Naive thymus-derived CD4-positive, alpha-beta T cell (primary cell): ENCODE data around the gene OVAAL. TPM values are rescaled to one million over a fixed set of nuclear protein-coding genes. Genes with fewer than 3 reads are reported as not detected.

ENCODE experiments used
- ATAC-seq: fragments of 150-1000 bp; cut with Tn5 transposase; 2 replicates; pipeline ENCODE4 v1.10.0; 2021; ENCODE audit warnings: mild to moderate bottlenecking, moderate library complexity
- CTCF ChIA-PET: fragments of 350-600 bp; sonication (Branson Sonifier 250); formaldehyde crosslinking; loops from one replicate; lab custom pipeline; 2021; ENCODE audit warnings: antibody characterized with exemption; lab: Charles Lee
- POLR2A ChIA-PET: fragments of 350-600 bp; sonication (Branson Sonifier 250); formaldehyde crosslinking; loops from one replicate; lab custom pipeline; 2021; ENCODE audit warnings: antibody characterized with exemption, inconsistent platforms; lab: Charles Lee
- DNase-seq, 9 donors: peaks; one replicate each; pipeline versions ENCODE4 v3.0.0 to v3.0.0-alpha.2; 2020 to 2022; ENCODE audit warnings: mixed read lengths in 1 of 9
- H3K27ac ChIP-seq: one replicate; pipeline ENCODE4 v1.7.0; 2013; ENCODE audit warnings: mild to moderate bottlenecking, low read depth, low read length, moderate library complexity
- H3K27me3 ChIP-seq, 2 donors: one replicate each; pipeline ENCODE4 v1.7.0; 2013; ENCODE audit warnings: low read length in 2 of 2, mild to moderate bottlenecking in 2 of 2, moderate library complexity in 2 of 2; ENCODE audit not compliant: control insufficient read depth in 2 of 2, insufficient read depth in 2 of 2
- H3K36me3 ChIP-seq, 3 experiments: 1 replicate in 2 of 3; 2 replicates in 1 of 3; pipeline ENCODE4 v1.7.0; 2013; ENCODE audit warnings: low read length in 3 of 3, mild to moderate bottlenecking in 3 of 3, moderate library complexity in 1 of 3; ENCODE audit not compliant: insufficient read depth in 3 of 3, control insufficient read depth in 2 of 3
- H3K4me1 ChIP-seq, 2 donors: one replicate each; pipeline ENCODE4 v1.7.0; 2013; ENCODE audit warnings: low read length in 2 of 2, mild to moderate bottlenecking in 2 of 2, moderate library complexity in 1 of 2; ENCODE audit not compliant: control insufficient read depth in 2 of 2, insufficient read depth in 2 of 2
- H3K4me3 ChIP-seq: 2 replicates; pipeline ENCODE4 v1.7.0; 2013; ENCODE audit warnings: mild to moderate bottlenecking, low read length
- H3K9me3 ChIP-seq, 3 experiments: 1 replicate in 2 of 3; 2 replicates in 1 of 3; pipeline ENCODE4 v1.7.0; 2013; ENCODE audit warnings: low read length in 3 of 3; ENCODE audit not compliant: control insufficient read depth in 2 of 3
- H3K27ac Mint-ChIP-seq, 9 donors: one replicate each; pipeline ENCODE4 v1.8.0; 2020 to 2022; ENCODE audit warnings: mixed read lengths in 9 of 9, mild to moderate bottlenecking in 8 of 9, moderate library complexity in 5 of 9, inconsistent platforms in 2 of 9
- H3K27me3 Mint-ChIP-seq, 5 donors: one replicate each; pipeline ENCODE4 v1.8.0; 2021 to 2022; ENCODE audit warnings: mixed read lengths in 5 of 5, mild to moderate bottlenecking in 1 of 5
- H3K36me3 Mint-ChIP-seq, 5 donors: one replicate each; pipeline ENCODE4 v1.8.0; 2020 to 2022; ENCODE audit warnings: mixed read lengths in 5 of 5, mild to moderate bottlenecking in 3 of 5, inconsistent platforms in 1 of 5
- H3K4me1 Mint-ChIP-seq, 7 donors: one replicate each; pipeline ENCODE4 v1.8.0; 2020 to 2022; ENCODE audit warnings: mixed read lengths in 7 of 7, mild to moderate bottlenecking in 3 of 7, inconsistent platforms in 1 of 7
- H3K4me3 Mint-ChIP-seq, 10 donors: one replicate each; pipeline ENCODE4 v1.8.0; 2020 to 2022; ENCODE audit warnings: mild to moderate bottlenecking in 10 of 10, mixed read lengths in 10 of 10, moderate library complexity in 6 of 10, inconsistent platforms in 2 of 10
- H3K9me3 Mint-ChIP-seq, 11 donors: one replicate each; pipeline ENCODE4 v1.8.0; 2020 to 2022; ENCODE audit warnings: mixed read lengths in 11 of 11, mild to moderate bottlenecking in 4 of 11, inconsistent platforms in 1 of 11, moderate library complexity in 1 of 11
- intact Hi-C, 2 donors: fragments of 100-400 bp; cut with micrococcal nuclease; formaldehyde crosslinking; loops; one replicate each; pipeline ENCODE4 v1.15.1; 2023
- polyA plus RNA-seq, 2 donors: library from polyadenylated mRNA; unstranded; fragments of 300-500 nt; fragmentation: Illumina TruSeq; gene quantifications; one replicate each; pipeline ENCODE4 v1.2.3, GENCODE V29; 2021
- total RNA-seq, 6 experiments: library from RNA in 5 of 6; stranded (reverse) in 5 of 6; gene quantifications; 1 replicate in 5 of 6; 2 replicates in 1 of 6; pipeline ENCODE4 v1.2.3 and lab custom pipeline; 2021 to 2026

The OVAAL gene
- total and polyA plus RNA-seq, 7 experiments from 2014 or later = not detected

DNA sequence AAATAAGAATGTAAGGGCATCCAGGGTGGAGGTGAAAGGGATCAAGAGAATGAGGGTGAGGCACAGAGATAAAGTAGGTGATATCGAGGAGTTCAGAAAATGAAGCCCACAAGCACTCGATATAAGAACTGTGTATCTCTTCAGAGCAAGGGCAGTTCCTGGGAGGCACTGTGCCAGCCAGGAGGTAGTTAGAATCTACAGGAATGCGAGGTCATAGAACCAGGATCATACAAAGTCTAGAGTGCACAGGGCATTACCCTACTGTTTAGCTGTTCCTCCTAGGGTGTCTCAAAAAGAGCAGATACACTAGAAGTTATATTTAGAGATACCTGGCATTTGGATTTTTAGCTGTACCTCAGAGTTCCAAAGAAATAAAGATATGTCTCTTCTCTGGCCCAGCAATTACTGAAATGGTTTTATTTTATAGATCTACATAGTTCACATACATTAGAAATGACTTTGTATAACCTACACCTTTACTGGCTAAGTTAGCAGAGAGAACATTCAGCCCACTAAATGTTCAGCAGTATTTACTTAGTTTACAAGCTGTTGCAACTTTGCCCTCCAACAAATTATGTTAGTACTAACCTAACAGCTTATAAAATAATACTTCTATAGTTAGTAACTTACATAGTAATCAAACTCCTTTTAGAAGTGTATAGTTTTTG is 1.6 kb downstream of the OVAAL start:
- DNase-seq (no peak), ATAC-seq (no peak)
- Mint-ChIP-seq H3K27ac (no peak overlapping the region), H3K27me3 (peaks cover 5 to 28% (median 7%) of the 10 kb centered on the region in 5 donors), H3K4me3 (no peak overlapping the region), H3K4me1 (peaks cover 0 to 2% (median 0%) of the 10 kb centered on the region in 7 donors), H3K9me3 (peaks cover 0 to 4% (median 0%) of the 10 kb centered on the region in 11 donors), H3K36me3 (no peaks in the 10 kb centered on the region)
- intact Hi-C loops = no loop called here
- CTCF ChIA-PET = interaction anchor here (0.6 kb wide), 1 partner anchor 1631 kb away, joined by 5 read pairs; no protein-coding TSS in a partner anchor
- Histone ChIP-seq H3K4me3 (no peak overlapping the region), H3K27me3 (no peaks in the 10 kb centered on the region), H3K27ac (no peak overlapping the region), H3K36me3 (no peaks in the 10 kb centered on the region), H3K9me3 (no peaks in the 10 kb centered on the region), H3K4me1 (no peaks in the 10 kb centered on the region)
- POLR2A ChIA-PET = interaction anchor here (0.8 kb wide), 1 partner anchor 12 kb away, joined by 3 read pairs; no protein-coding TSS in a partner anchor

DNA sequence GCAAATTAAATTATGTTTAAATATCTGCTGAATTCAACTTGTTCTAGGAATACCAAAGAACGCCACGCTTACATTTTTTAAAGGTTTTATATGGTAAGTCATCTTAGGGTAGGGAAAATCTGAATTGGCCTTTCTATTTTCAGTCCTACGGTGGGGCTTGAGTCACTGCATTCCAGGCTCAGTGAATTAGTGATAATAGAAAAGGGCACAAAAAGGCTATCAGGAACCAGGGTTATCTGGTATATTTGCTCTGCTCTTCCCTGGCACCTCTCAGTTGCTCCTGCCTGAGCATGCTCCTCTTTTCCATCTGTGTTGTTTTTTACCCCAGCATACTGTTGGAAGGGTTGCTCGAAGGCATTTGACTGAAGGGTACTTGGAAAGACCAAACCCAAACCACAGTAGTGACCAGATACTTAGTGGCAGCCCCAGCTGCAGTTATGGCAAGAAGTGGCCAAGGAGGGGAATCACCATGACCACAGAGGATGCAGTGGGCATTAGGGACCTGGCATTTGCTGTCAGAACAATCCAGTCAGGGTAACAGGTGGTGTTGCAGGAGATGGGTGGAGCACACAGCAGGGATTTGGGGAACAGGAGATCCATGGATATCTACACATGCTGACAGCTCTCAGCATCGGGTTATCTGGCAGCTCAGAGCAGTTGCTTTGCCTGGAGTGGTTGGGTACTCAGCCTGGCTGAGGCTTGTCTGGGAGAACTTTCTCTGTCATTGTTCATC is 2.3 kb downstream of the OVAAL start:
- intact Hi-C loops = no loop called here
- no peaks in the 10 kb centered on the region for H3K27me3 ChIP-seq
- CTCF ChIA-PET = no interaction called here
- peaks cover 0 to 4% (median 0%) of the 10 kb centered on the region in 11 donors for H3K9me3 Mint-ChIP-seq
- H3K4me1 ChIP-seq = no peaks in the 10 kb centered on the region
- H3K27ac Mint-ChIP-seq = no peak overlapping the region
- H3K27ac ChIP-seq = no peak overlapping the region
- no peak overlapping the region for H3K4me3 ChIP-seq
- H3K4me1 Mint-ChIP-seq = peaks cover 0 to 2% (median 0%) of the 10 kb centered on the region in 7 donors
- H3K4me3 Mint-ChIP-seq = no peak overlapping the region
- POLR2A ChIA-PET = interaction anchor here (0.8 kb wide), 1 partner anchor 13 kb away, joined by 3 read pairs; no protein-coding TSS in a partner anchor
- no peaks in the 10 kb centered on the region for H3K9me3 ChIP-seq
- no peak for ATAC-seq
- peaks cover 5 to 26% (median 7%) of the 10 kb centered on the region in 5 donors for H3K27me3 Mint-ChIP-seq
- no peak for DNase-seq
- no peaks in the 10 kb centered on the region for H3K36me3 Mint-ChIP-seq
- no peaks in the 10 kb centered on the region for H3K36me3 ChIP-seq

DNA sequence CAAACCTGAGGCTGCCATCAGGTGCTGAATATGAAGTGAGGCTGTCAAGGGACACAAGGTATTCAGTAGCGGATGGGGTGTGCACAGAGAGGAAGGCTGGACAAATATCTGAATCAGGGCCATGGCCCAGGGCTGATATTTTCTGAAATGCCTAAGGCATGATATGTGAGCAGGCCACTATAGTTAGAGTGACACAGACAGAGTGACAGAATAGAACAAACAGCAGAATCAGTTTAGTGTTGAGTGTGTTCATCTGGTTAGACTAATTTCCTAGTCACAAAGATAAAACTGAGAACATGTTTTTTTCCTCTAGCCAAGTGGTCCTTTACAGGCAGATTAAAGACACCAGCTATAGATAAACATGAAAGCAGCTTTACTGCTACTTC is 3.9 kb downstream of the OVAAL start:
- POLR2A ChIA-PET = no interaction called here
- DNase-seq (no peak), ATAC-seq (no peak)
- H3K4me3 ChIP-seq = no peak overlapping the region
- H3K4me1 ChIP-seq = no peaks in the 10 kb centered on the region
- Mint-ChIP-seq H3K9me3 (peaks cover 0 to 4% (median 0%) of the 10 kb centered on the region in 11 donors), H3K27me3 (peaks cover 7 to 23% (median 12%) of the 10 kb centered on the region in 5 donors), H3K36me3 (no peaks in the 10 kb centered on the region), H3K4me1 (peaks cover 0 to 2% (median 0%) of the 10 kb centered on the region in 7 donors), H3K27ac (no peak overlapping the region), H3K4me3 (no peak overlapping the region)
- no peaks in the 10 kb centered on the region for H3K9me3 ChIP-seq
- intact Hi-C loops = no loop called here
- H3K27ac ChIP-seq = no peak overlapping the region
- H3K27me3 ChIP-seq = no peaks in the 10 kb centered on the region
- CTCF ChIA-PET = no interaction called here
- no peaks in the 10 kb centered on the region for H3K36me3 ChIP-seq

DNA sequence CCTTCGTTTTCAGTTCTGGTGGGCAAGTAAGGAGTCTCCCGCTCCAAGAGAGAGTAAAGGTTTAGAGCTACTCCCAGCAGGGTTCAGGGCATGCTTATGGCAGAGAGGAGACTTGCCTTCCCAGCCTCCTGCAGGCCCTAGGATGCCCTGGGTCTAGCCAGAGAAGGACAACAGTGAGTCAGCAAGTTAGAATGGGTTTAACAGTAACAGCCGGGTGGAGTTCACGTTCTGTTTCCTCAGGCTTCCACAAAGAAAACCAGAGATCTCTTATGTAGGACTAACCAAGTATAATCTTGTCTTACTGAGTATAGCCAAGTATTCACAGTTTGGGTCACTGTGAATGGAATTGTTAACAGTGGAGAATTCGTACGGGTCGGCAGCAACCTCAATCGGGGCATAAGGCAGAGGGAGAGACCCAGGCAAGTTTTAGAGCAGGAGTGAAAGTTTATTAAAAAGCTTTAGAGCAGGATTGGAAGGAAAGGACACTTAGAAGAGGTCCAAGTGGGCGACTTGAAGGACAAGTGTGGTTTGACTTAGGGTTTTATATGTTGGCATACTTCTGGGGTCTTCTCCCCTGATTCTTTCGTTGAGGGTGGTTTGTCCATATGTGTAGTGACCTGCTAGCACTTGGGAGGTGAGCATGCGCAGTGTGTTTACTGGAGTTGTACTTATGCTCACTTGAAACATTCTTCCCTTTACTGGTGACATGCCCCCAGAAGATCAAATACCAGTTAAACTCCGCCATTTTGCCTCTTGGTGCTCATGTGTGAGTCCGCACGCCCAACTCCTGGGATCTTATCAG is 4.5 kb downstream of the OVAAL start:
- peaks cover 7 to 27% (median 13%) of the 10 kb centered on the region in 5 donors for H3K27me3 Mint-ChIP-seq
- H3K36me3 Mint-ChIP-seq = no peaks in the 10 kb centered on the region
- peaks cover 0 to 2% (median 0%) of the 10 kb centered on the region in 7 donors for H3K4me1 Mint-ChIP-seq
- H3K27ac Mint-ChIP-seq = no peak overlapping the region
- H3K36me3 ChIP-seq = no peaks in the 10 kb centered on the region
- CTCF ChIA-PET = no interaction called here
- POLR2A ChIA-PET = no interaction called here
- no peak overlapping the region for H3K4me3 ChIP-seq
- no peaks in the 10 kb centered on the region for H3K9me3 ChIP-seq
- intact Hi-C loops = no loop called here
- no peak overlapping the region for H3K4me3 Mint-ChIP-seq
- H3K27ac ChIP-seq = no peak overlapping the region
- no peaks in the 10 kb centered on the region for H3K27me3 ChIP-seq
- H3K4me1 ChIP-seq = no peaks in the 10 kb centered on the region
- H3K9me3 Mint-ChIP-seq = peaks cover 0 to 4% (median 0%) of the 10 kb centered on the region in 11 donors
- no peak for DNase-seq
- ATAC-seq = no peak

DNA sequence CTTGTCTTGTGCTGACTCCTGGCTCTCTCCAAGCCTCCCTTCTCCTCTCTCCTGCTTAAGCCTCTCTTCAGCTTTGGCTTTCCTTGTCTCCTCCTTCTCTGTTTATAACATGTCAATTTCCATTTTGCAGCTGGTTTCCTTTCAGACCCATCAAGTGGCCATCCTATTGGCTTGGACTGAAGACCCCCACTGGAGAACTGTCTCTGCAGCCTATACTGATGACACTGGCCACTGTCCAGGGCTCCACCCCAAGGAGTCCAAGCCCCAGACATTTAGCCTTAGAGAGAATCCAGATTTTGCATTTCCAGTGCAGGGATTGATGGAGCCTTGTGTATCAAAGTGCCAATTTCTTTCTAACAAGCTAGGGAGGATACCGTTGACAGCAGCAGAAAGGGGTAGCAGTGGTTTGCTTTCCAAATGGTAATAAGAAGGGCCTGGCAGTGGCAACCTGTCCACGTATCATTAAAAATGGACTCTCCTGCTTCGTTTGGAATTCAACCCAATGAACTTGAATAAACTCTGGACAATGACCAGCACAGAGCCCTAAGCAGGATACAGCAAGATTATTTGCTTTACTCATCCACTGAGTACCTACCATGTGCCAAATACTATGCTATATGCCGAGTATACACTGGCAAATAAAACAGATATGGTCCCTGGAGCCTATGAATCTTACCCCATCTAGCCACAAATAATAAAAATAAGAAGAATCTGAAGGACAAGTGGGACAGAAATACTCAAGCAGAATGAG is 6.5 kb downstream of the OVAAL start:
- DNase-seq (no peak), ATAC-seq (no peak)
- Histone ChIP-seq H3K27me3 (no peaks in the 10 kb centered on the region), H3K36me3 (no peaks in the 10 kb centered on the region), H3K27ac (no peak overlapping the region), H3K4me3 (no peak overlapping the region), H3K4me1 (no peaks in the 10 kb centered on the region), H3K9me3 (no peaks in the 10 kb centered on the region)
- H3K36me3 Mint-ChIP-seq = no peaks in the 10 kb centered on the region
- no peak overlapping the region for H3K4me3 Mint-ChIP-seq
- H3K4me1 Mint-ChIP-seq = peaks cover 0 to 2% (median 0%) of the 10 kb centered on the region in 7 donors
- peaks cover 0 to 23% (median 7%) of the 10 kb centered on the region in 5 donors for H3K27me3 Mint-ChIP-seq
- ChIA-PET CTCF (no interaction called here), POLR2A (no interaction called here)
- no peak overlapping the region for H3K27ac Mint-ChIP-seq
- intact Hi-C loops = no loop called here
- peaks cover 0 to 2% (median 0%) of the 10 kb centered on the region in 11 donors for H3K9me3 Mint-ChIP-seq

DNA sequence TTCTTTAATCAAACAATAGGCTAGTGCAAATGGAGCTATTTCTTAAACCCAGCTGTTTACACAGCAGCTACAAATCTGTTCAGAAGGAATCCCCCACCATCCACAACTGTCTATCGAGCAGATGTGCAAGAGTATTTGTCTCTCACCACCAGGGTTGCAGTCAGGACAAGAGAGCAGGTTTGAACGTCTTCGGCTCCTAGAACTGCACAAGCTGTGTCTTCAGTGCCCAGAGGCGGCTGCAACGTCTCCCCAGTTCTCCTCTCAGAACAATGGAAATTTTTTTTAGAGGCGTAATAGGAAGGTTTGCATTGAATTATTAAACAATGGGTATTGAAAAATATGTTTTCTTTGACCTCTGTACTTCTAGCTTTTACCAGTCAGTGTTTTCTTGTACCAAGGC is 7.3 kb downstream of the OVAAL start:
- CTCF ChIA-PET = no interaction called here
- H3K9me3 ChIP-seq = no peaks in the 10 kb centered on the region
- Mint-ChIP-seq H3K9me3 (peaks cover 0 to under 1% (median 0%) of the 10 kb centered on the region in 11 donors), H3K4me1 (peaks cover 0 to 3% (median 0%) of the 10 kb centered on the region in 7 donors), H3K4me3 (no peak overlapping the region), H3K27ac (no peak overlapping the region), H3K36me3 (no peaks in the 10 kb centered on the region), H3K27me3 (peaks cover 0 to 23% (median 10%) of the 10 kb centered on the region in 5 donors)
- H3K27me3 ChIP-seq = no peaks in the 10 kb centered on the region
- intact Hi-C loops = no loop called here
- H3K27ac ChIP-seq = no peak overlapping the region
- ATAC-seq (no peak), DNase-seq (no peak)
- no peak overlapping the region for H3K4me3 ChIP-seq
- no peaks in the 10 kb centered on the region for H3K36me3 ChIP-seq
- POLR2A ChIA-PET = no interaction called here
- no peaks in the 10 kb centered on the region for H3K4me1 ChIP-seq
